Muscle layer of colon (tissue), 2 donors: Measurements from ENCODE around the gene BNIP5.

Experiments used
- H3K27ac ChIP-seq: one replicate; pipeline ENCODE4 v1.7.0; 2013; ENCODE audit warnings: low read depth, mild to moderate bottlenecking, low read length, moderate library complexity
- H3K27me3 ChIP-seq, 2 donors: one replicate each; pipeline ENCODE4 v1.7.0; 2013; ENCODE audit warnings: low read length in 2 of 2, mild to moderate bottlenecking in 2 of 2; ENCODE audit not compliant: insufficient read depth in 2 of 2, control insufficient read depth in 1 of 2
- H3K36me3 ChIP-seq: one replicate; pipeline ENCODE4 v1.7.0; 2013; ENCODE audit warnings: mild to moderate bottlenecking, low read length; ENCODE audit not compliant: insufficient read depth
- H3K4me1 ChIP-seq: one replicate; pipeline ENCODE4 v1.7.0; 2013; ENCODE audit warnings: mild to moderate bottlenecking, low read length; ENCODE audit not compliant: insufficient read depth
- H3K4me3 ChIP-seq, 2 donors: one replicate each; pipeline ENCODE4 v1.7.0; 2013; ENCODE audit warnings: low read length in 2 of 2, low read depth in 1 of 2, mild to moderate bottlenecking in 1 of 2, moderate library complexity in 1 of 2
- H3K9ac ChIP-seq: one replicate; pipeline ENCODE4 v1.7.0; 2013; ENCODE audit warnings: low read length
- H3K9me3 ChIP-seq: one replicate; pipeline ENCODE4 v1.7.0; 2013; ENCODE audit warnings: mild to moderate bottlenecking, low read length
- donor health status: abdominal sarcoma.
- donor health status: Adenocarcinoma of cecum.

BNIP5 gene, protein sequence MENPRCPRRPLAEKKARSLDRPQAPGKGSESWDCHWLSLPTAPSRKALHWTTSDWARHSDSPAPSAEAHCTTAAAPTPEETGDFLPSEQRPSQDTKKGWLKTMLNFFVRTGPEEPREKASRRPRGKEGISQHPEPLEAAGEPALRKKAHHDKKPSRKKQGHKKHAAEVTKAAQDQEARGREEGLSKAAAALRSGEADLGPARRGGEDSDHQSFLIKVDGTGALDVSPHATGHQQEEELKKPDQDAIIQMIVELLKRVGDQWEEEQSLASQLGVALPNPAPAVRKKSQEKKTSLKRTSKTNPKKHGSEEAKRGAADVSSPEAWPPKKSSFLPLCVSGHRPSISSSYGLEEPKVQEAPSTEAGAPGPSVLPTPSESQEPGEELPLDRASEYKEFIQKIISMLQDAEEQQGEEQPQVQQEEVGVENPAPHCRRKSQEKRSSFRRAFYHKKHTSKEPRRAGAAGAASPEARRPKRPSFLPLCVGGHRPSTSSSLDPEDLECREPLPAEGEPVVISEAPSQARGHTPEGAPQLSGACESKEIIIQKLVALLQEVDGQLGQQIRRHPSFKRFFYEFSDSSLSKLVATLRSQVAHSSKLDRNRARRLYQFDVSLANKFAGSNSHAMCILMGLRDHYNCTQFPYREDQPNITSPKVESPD

DNA sequence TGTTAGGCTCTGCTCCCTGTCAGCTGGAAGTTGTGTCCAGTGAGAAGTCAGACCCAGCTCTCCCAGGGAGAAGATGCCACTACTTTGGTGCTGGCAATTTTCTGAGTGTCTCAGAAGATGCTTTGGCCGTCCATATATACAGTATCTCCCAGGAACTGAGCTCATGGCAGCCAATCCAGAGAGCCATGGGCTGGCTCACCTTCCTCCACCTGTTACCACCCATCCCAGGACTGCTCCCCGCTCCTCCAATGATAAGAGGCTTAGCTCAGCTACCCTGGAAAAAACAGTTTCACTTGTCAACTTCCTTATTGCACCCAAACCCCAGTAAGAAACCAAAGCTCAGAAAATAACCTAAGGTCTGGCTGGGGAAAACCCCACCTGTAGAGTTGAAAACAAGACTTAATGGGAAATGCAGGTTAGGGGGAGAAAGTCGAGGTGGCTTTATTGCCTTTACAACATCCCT, at the start of gene BNIP5:
TSS of gene BNIP5 (minus strand) at position 110 of the 463 bp plus-strand sequence. CDS start 6,198 bp downstream, outside the sequence.
- no peaks in the 10 kb centered on the region for H3K9me3 ChIP-seq
- no peak within 1 kb of the TSS for H3K4me3 ChIP-seq
- no peaks in the 10 kb centered on the region for H3K36me3 ChIP-seq
- H3K27ac ChIP-seq, result no peak within 1 kb of the TSS
- H3K9ac ChIP-seq, result no peak within 1 kb of the TSS
- peaks cover 7% of the 10 kb centered on the region for H3K4me1 ChIP-seq
- no peaks in the 10 kb centered on the region for H3K27me3 ChIP-seq

DNA sequence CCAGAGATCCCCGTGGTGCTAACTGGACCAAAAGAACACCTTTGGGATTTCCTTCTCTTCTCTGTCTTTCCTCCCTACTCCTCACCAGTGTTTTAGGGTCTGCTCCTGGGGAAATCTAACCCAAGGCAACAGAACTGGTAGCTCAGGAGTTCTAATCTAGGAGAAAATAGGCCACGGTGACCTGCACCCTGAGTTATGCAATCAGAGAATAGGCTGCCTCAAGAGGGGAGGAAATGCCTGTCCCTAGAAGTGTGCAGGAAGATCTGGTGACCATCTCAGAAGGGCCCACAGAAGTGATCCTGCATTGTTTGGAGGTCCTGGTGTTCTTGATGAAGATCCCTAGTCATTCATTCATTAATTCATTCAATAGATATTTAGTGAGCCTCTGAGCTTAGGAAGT, 47.4 kb upstream of the BNIP5 start:
- Histone ChIP-seq H3K27me3 (no peaks in the 10 kb centered on the region), H3K36me3 (no peaks in the 10 kb centered on the region), H3K9me3 (no peaks in the 10 kb centered on the region), H3K9ac (no peak overlapping the region), H3K27ac (no peak overlapping the region), H3K4me3 (no peak overlapping the region), H3K4me1 (peaks cover 7% of the 10 kb centered on the region)

DNA sequence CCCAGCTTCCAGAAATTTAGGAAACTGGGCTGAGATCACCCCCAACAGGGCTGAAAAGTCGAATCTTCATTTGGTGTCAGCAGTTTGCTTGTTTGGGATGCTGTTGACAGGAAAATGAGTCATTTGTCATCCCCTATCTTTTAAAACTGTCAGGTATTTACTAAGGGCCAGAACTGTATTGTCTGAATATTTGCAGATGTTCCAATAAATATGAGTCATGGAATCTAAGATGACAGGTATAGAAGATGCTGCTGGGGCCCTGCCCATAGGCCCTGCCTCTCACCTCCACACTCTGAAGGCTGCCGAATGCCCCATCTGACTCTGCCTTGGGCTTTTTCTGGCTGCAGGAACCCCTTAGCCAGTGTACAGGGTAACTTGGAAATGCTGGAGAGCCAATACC, 46.9 kb upstream of the BNIP5 start:
- no peak overlapping the region for H3K9ac ChIP-seq
- no peaks in the 10 kb centered on the region for H3K36me3 ChIP-seq
- H3K9me3 ChIP-seq, result no peaks in the 10 kb centered on the region
- H3K27me3 ChIP-seq, result no peaks in the 10 kb centered on the region
- H3K4me1 ChIP-seq, result peaks cover 7% of the 10 kb centered on the region
- H3K27ac ChIP-seq, result no peak overlapping the region
- no peak overlapping the region for H3K4me3 ChIP-seq

DNA sequence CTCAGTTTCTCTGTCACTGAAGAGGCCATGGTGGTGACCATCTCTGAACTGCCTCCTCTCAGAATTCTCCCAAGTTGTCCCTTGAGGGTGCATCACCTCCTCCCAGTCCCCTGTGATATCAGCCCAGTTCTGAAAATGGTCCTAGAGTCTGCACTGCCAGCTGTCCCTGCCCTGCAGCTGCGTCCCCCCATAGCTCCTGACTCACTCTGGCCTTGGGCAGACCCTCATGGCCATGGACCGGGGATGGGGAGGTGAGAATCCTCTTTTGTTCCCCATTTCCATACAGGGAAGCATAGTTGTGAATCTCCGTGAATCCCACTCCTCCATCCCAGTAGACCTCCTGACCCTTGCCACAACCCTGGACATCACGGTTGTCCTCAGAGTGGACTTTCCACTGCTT, 46.3 kb upstream of the BNIP5 start:
- no peaks in the 10 kb centered on the region for H3K27me3 ChIP-seq
- no peak overlapping the region for H3K9ac ChIP-seq
- no peak overlapping the region for H3K27ac ChIP-seq
- H3K9me3 ChIP-seq, result no peaks in the 10 kb centered on the region
- H3K36me3 ChIP-seq, result no peaks in the 10 kb centered on the region
- peaks cover 7% of the 10 kb centered on the region for H3K4me1 ChIP-seq
- no peak overlapping the region for H3K4me3 ChIP-seq

DNA sequence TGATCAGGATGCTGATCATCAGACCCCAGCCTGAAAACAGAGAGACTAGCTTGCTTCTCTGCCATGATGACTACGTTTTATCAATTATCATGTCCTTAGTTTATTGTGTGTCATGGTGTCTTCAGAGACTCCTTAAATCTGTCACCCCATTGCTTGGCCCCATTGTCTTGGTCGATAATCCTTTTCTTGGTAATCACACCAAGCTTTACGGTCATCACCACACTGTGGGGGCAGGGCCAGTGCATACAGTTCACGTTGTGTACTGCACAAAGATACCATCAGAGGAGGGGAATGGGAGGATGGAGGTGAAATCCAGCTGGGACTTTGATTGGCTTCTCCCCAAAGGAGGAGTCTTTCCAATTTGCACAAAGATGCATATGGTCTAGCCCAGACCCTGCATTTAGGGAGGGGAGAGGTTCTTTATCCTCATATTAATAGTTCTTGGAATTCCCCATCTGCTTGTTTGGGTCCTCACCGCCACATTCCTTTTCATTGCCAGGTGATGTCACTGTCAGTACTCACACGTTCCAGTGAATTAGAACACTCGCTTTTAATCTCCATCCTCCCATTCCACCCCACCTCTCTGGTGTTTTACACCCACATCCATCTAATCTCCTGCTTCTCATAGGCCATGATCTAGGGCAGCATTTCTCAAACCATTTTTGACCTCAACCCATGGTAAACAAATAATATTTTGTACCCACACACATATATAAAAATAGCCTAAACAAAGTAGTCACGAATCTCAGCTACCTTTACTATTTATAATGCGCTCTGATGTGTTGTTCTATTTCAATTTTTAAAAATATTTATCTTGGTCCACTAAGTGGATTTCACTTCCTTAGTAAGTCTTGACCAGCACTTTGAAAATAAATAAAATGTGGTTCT, 45.1 kb upstream of the BNIP5 start:
- Histone ChIP-seq H3K4me1 (peaks cover 7% of the 10 kb centered on the region), H3K27me3 (no peaks in the 10 kb centered on the region), H3K4me3 (no peak overlapping the region), H3K9ac (no peak overlapping the region), H3K36me3 (no peaks in the 10 kb centered on the region), H3K27ac (no peak overlapping the region), H3K9me3 (no peaks in the 10 kb centered on the region)

DNA sequence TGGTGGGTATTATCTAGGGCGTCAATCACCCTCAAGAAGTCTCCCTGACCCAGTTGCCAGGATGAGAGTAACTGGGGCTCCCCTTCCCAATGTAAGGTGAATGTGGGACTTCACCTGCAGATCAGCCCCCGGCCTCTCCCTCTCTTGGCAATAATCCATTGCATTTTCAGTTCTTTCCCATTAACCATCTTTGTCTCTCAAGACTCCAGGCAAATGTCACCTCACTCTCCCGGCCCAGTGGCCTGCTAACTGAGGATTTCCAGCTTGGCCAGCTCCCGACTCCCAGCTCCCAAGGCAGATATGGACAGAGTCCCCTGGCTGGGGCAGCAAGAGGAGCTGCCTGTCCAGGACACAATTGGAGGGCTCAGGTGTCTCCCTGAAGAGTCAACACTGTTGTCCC, 43.5 kb upstream of the BNIP5 start:
- no peak overlapping the region for H3K27ac ChIP-seq
- no peaks in the 10 kb centered on the region for H3K9me3 ChIP-seq
- no peak overlapping the region for H3K9ac ChIP-seq
- H3K36me3 ChIP-seq, result no peaks in the 10 kb centered on the region
- H3K4me3 ChIP-seq, result no peak overlapping the region
- H3K4me1 ChIP-seq, result no peaks in the 10 kb centered on the region
- H3K27me3 ChIP-seq, result no peaks in the 10 kb centered on the region

DNA sequence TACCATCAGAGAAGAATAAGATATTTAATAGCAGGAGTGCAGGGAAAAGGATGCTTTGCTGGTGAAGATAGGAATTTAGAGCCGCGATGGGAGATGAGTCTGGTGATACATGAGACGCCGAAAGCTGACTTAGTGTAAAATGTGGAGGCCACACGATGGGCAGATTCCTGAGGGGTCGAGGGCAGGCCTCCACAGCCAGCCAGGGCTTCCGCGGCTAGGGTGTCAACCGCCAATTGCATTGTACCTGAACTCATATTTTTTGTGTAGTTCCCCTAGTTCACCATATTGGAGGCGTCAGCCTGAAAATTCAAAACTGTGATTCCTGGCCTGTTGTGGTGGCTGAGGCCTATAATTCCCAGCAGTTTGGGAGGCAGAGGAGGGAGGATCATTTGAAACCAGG, 42.2 kb upstream of the BNIP5 start:
- no peak overlapping the region for H3K9ac ChIP-seq
- H3K36me3 ChIP-seq, result no peaks in the 10 kb centered on the region
- H3K27ac ChIP-seq, result no peak overlapping the region
- no peaks in the 10 kb centered on the region for H3K9me3 ChIP-seq
- H3K27me3 ChIP-seq, result no peaks in the 10 kb centered on the region
- no peak overlapping the region for H3K4me3 ChIP-seq
- no peaks in the 10 kb centered on the region for H3K4me1 ChIP-seq

DNA sequence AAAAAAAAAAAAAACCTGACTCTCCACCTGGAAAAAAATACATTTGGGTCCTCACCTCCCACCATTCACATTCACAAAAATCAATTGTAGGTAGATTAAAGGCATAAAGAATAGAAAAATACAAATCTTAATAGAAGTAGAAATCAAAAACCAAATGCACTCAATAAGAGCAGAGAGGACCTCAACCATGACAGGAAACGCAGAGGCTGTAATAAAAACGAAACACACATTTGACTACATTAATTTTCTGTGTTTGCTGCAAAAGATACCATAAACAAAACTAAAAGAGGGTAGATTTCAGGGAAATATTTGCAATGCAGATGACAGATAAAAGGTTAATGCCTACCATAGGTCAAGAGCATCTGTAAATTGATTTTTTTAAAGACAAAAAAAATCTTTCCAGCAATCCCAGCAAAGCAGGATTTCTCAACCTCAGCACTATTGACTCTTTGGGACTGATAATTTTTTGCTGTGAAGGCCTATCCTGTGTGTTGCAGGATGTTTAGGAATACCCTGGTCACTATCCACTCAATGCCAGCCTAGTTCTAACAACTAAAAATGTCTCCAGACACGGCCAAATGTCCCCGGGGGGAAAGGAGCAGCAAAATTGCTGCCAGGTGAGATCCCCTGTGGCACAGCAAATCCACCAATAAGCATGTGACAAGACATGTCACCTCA, 41.7 kb upstream of the BNIP5 start:
- no peaks in the 10 kb centered on the region for H3K4me1 ChIP-seq
- H3K27ac ChIP-seq, result no peak overlapping the region
- no peak overlapping the region for H3K9ac ChIP-seq
- no peaks in the 10 kb centered on the region for H3K9me3 ChIP-seq
- no peaks in the 10 kb centered on the region for H3K27me3 ChIP-seq
- no peaks in the 10 kb centered on the region for H3K36me3 ChIP-seq
- H3K4me3 ChIP-seq, result no peak overlapping the region

DNA sequence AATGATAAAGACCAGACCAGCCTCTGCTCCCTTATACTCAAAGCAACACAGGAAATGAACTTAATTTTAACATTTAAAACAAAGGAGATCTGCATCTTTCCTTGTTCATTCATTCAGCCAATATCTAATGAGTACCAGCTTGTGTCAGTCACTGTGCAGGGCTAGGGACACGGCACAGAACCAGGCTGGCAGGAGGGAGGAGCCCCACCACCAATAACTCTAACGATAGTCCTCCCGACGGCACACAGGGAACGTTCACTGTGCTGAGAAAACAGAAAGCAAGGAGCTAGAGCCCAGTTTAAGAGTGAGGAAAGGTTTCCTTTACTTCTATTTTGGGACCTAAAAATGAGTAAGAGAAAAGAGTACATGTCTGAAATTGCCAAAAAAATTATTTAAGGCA, 40.9 kb upstream of the BNIP5 start:
- no peak overlapping the region for H3K27ac ChIP-seq
- no peak overlapping the region for H3K9ac ChIP-seq

DNA sequence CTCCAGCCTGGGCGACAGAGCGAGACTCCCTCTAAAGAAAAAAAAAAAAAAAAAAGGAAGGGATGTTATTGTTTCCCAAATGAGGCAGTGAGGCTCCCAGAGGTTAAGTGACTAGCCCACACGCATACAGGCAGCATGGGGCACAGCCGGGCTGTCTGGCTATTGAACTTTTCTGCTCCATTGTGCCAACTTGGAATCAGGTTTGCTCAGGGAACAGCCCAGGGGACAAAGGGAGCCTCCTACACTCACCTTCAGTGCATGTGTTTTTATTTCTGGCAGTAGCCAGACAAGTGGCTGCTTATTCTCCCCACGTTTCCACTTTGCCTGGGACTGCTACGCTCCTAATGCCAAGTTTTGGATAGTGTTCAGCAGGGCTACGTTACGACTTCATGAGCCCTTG, 40.1 kb upstream of the BNIP5 start:
- no peaks in the 10 kb centered on the region for H3K9me3 ChIP-seq
- no peak overlapping the region for H3K9ac ChIP-seq
- no peaks in the 10 kb centered on the region for H3K36me3 ChIP-seq
- H3K4me3 ChIP-seq, result no peak overlapping the region
- no peaks in the 10 kb centered on the region for H3K4me1 ChIP-seq
- no peak overlapping the region for H3K27ac ChIP-seq
- peaks cover 0 to 2% of the 10 kb centered on the region in 2 donors for H3K27me3 ChIP-seq

More for the DNA sequence above, 40.9 kb upstream of the BNIP5 start:
- H3K27me3 ChIP-seq, result no peaks in the 10 kb centered on the region
- H3K4me1 ChIP-seq, result no peaks in the 10 kb centered on the region
- no peak overlapping the region for H3K4me3 ChIP-seq
- H3K9me3 ChIP-seq, result no peaks in the 10 kb centered on the region
- no peaks in the 10 kb centered on the region for H3K36me3 ChIP-seq

DNA sequence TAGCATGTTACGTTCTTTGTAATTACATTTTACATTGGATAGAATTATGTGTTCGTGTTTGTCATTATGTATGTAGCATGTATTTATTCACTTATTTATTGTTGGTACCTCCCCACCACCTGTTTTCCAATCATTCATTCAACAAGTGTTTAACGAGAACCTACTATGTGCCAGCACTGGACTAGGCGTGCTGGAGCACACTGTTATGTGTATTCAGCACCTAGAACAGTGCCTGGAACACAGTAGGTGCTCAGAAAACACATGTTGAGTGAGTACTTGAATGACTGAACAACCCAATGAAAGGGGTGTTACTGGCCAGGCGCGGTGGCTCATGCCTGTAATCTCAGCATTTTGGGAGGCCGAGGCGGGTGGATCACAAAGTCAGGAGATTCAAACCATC, 39.5 kb upstream of the BNIP5 start:
- H3K9ac ChIP-seq, result no peak overlapping the region
- H3K4me1 ChIP-seq, result no peaks in the 10 kb centered on the region
- no peak overlapping the region for H3K27ac ChIP-seq
- H3K36me3 ChIP-seq, result no peaks in the 10 kb centered on the region
- no peaks in the 10 kb centered on the region for H3K9me3 ChIP-seq
- H3K27me3 ChIP-seq, result peaks cover 0 to 7% of the 10 kb centered on the region in 2 donors
- no peak overlapping the region for H3K4me3 ChIP-seq
